Epidermal melanocyte (primary cell): Measurements from ENCODE around the gene PCDHA13.
"Not testable (repeated sequence)": the region's sequence is repeated elsewhere in the genome, so short reads cannot be mapped to it uniquely, and the experiment has no call there.

Experiments
- DNase-seq: peaks from one replicate; pipeline ENCODE4 v3.0.0; 2011; ENCODE audit warnings: low spot score; ENCODE audit not compliant: insufficient read length

The PCDHA13 gene

DNA sequence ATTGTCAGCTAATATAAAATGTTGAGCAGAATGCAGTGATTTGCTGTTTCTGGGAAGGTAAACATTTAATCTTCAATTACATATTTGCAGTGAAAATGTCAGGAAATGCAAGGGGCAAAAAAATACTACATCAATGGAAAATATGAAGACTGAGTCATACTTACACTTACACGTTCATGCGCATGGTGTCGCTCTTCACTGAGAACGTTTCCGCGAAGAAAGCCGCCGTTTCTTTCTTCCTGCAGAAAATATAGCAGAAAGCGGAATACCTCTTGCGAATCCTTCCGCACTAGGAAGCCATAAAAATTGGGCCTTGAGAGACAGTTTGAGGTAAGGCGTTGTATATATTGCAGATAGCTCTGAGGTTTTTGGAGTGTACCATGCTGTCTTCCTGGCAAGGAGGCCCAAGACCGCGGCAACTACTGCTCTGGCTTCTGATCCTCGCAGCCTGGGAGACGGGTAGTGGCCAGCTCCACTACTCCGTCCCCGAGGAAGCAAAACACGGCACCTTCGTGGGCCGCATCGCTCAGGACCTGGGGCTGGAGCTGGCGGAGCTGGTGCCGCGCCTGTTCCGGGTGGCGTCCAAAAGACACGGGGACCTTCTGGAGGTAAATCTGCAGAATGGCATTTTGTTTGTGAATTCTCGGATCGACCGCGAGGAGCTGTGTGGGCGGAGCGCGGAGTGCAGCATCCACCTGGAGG lies at the start of gene PCDHA13:
Gene PCDHA13, plus strand, starts transcription at position 236 of the 702 bp plus-strand sequence. Its CDS starts 145 bp downstream, at position 381.
- no peak for DNase-seq

- no peak for DNase-seq
Measured at GRCh38 chr5:140833993-140834392, 47.9 kb upstream of the PCDHA13 start, which contains the start of gene PCDHA7. Gene PCDHA7, plus strand, starts transcription at chr5:140834269. Its CDS starts 115 bp downstream, at chr5:140834384.

DNA sequence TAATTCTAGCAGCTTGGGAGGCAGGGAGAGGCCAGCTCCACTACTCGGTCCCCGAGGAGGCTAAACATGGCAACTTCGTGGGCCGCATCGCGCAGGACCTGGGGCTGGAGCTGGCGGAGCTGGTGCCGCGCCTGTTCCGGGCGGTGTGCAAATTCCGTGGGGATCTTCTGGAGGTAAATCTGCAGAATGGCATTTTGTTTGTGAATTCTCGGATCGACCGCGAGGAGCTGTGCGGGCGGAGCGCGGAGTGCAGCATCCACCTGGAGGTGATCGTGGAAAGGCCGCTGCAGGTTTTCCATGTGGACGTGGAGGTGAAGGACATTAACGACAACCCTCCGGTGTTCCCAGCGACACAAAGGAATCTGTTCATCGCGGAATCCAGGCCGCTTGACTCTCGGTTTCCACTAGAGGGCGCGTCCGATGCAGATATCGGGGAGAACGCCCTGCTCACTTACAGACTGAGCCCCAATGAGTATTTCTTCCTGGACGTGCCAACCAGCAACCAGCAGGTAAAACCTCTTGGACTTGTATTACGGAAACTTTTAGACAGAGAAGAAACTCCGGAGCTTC lies 47.4 kb upstream of the PCDHA13 start:
- not testable (repeated sequence) for DNase-seq

DNA sequence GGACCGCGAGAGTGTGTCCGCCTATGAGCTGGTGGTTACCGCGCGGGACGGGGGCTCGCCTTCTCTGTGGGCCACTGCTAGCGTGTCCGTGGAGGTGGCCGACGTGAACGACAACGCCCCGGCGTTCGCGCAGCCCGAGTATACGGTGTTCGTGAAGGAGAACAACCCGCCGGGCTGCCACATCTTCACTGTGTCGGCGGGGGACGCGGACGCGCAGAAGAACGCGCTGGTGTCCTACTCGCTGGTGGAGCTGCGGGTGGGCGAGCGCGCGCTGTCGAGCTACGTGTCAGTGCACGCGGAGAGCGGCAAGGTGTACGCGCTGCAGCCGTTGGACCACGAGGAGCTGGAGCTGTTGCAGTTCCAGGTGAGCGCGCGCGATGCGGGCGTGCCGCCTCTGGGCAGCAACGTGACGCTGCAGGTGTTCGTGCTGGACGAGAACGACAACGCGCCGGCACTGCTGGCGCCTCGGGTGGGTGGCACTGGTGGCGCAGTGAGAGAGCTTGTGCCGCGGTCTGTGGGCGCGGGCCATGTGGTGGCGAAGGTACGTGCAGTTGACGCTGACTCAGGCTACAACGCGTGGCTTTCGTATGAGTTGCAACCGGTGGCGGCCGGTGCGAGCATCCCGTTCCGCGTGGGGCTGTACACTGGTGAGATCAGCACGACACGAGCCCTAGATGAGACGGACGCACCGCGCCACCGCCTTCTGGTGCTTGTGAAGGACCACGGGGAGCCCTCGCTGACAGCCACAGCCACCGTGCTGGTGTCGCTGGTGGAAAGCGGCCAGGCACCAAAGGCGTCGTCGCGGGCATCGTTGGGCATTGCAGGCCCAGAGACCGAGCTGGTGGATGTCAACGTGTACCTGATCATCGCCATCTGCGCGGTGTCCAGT lies 46.1 kb upstream of the PCDHA13 start:
- no peak for DNase-seq

DNA sequence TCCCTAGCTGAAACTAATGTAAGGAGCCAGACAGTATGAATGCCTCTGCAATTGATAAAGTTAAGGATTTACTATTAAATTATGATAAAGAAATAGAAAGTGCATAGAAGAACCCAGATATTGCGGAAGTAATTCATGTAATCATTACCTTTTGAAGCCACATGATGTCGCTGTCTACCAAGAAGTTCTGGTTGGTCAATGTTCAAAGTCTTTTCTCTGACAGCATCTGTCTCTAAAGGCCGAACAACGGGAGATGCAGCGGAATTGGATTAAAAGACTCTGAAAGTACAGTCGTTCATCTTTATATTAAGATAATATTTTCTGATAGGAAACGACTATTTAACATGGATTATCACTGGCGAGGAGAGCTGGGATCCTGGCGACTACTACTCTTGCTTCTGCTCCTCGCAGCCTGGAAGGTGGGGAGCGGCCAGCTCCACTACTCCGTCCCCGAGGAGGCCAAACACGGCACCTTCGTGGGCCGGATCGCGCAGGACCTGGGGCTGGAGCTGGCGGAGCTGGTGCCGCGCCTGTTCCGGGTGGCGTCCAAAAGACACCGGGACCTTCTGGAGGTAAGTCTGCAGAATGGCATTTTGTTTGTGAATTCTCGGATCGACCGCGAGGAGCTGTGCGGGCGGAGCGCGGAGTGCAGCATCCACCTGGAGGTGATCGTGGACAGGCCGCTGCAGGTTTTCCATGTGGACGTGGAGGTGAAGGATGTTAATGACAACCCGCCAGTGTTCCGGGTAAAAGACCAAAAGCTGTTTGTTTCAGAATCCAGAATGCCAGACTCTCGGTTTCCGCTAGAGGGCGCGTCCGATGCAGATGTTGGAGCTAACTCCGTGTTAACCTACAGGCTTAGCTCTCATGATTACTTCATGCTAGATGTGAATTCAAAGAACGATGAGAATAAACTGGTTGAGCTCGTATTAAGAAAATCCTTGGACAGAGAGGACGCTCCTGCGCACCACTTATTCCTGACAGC lies 40.7 kb upstream of the PCDHA13 start, which contains the start of gene PCDHA8:
Gene PCDHA8, plus strand, starts transcription at position 210 of the 985 bp plus-strand sequence. Its CDS starts 135 bp downstream, at position 345.
- DNase-seq = no peak

GRCh38 chr5:140842798-140843733 lies 38.9 kb upstream of the PCDHA13 start:
- DNase-seq = no peak

- not testable (repeated sequence) for DNase-seq
Measured at GRCh38 chr5:140848139-140849102, 33.5 kb upstream of the PCDHA13 start, which contains the start of gene PCDHA9. Gene PCDHA9, plus strand, starts transcription at chr5:140848382. Its CDS starts 114 bp downstream, at chr5:140848496.

GRCh38 chr5:140849831-140850634 lies 31.9 kb upstream of the PCDHA13 start:
- DNase-seq = not testable (repeated sequence)

- no peak for DNase-seq
Measured at GRCh38 chr5:140855772-140856674, 25.9 kb upstream of the PCDHA13 start, which contains the start of gene PCDHA10. Gene PCDHA10, plus strand, starts transcription at chr5:140855897. Its CDS starts 152 bp downstream, at chr5:140856049.

DNA sequence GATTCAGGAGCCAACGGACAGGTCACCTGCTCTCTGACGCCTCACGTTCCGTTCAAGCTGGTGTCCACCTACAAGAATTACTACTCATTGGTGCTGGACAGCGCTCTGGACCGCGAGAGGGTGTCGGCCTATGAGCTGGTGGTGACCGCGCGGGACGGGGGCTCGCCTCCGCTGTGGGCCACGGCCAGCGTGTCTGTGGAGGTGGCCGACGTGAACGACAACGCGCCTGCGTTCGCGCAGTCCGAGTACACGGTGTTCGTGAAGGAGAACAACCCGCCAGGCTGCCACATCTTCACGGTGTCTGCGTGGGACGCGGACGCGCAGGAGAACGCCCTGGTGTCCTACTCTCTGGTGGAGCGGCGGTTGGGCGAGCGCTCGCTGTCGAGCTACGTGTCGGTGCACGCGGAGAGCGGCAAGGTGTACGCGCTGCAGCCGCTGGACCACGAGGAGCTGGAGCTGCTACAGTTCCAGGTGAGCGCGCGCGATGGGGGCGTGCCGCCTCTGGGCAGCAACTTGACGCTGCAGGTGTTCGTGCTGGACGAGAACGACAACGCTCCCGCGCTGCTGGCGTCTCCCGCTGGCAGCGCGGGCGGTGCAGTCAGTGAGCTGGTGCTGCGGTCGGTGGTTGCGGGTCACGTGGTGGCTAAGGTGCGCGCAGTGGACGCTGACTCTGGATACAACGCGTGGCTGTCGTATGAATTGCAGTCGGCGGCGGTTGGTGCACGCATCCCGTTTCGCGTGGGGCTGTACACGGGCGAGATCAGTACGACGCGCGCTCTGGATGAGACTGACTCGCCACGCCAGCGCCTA lies 24.5 kb upstream of the PCDHA13 start:
- DNase-seq = no peak

- DNase-seq = no peak
Measured at GRCh38 chr5:140857987-140858240, 24.0 kb upstream of the PCDHA13 start.

- DNase-seq = no peak
Measured at GRCh38 chr5:140862441-140863295, 19.3 kb upstream of the PCDHA13 start.

- DNase-seq = no peak
Measured at GRCh38 chr5:140868721-140869554, 13.0 kb upstream of the PCDHA13 start, which contains the start of gene PCDHA11. Gene PCDHA11, plus strand, starts transcription at chr5:140868957. Its CDS starts 147 bp downstream, at chr5:140869104.

- DNase-seq = no peak
Measured at GRCh38 chr5:140869555-140869886, 12.4 kb upstream of the PCDHA13 start.
